Dedifferentiated amniotic fluid mesenchymal stem cell (primary cell): ENCODE results near the gene OLFML1.
A peak's percentile ranks its signal among the peaks of the same experiment; 100 is the strongest.

ENCODE experiments used
- DNase-seq: peaks from one replicate; pipeline ENCODE4 v3.0.0-alpha.2; 2016; ENCODE audit errors: extremely low spot score

OLFML1 gene

DNA sequence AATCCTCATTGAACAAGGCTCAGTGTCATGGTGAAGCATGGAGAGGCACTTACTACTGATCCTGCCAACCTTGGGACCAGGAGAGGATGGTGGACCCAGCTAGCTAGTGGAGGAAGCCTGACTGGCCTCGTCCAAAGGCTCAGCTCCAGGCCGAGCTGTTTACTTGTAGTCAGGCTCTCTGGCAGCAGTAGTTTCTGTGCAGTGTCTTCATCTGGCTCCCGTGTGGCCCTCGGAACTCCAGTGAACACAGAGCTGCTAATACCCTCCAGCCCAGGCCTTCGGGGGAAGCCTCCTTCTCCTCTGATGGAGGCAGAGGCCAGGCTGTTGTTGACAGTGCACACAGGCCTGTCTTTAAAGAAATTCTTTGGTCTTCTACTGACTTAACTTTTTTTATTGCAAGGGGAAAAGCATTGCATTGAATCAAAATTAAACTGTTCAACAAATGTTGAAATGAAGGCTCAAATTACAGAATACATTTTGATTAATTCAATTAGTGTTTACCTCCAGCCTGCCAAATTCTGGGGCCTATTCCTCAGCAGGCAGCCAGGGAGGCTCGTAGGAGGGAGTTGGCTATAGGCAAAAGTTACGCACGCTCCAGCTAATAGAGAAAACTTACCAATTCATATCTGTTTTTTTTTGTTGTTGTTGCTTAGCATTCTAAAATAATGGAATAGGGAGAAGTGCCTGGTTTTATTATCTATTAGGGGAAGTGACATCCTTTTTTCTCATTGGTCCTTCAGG is 47.3 kb downstream of the OLFML1 start:
- DNase-seq = no peak

DNA sequence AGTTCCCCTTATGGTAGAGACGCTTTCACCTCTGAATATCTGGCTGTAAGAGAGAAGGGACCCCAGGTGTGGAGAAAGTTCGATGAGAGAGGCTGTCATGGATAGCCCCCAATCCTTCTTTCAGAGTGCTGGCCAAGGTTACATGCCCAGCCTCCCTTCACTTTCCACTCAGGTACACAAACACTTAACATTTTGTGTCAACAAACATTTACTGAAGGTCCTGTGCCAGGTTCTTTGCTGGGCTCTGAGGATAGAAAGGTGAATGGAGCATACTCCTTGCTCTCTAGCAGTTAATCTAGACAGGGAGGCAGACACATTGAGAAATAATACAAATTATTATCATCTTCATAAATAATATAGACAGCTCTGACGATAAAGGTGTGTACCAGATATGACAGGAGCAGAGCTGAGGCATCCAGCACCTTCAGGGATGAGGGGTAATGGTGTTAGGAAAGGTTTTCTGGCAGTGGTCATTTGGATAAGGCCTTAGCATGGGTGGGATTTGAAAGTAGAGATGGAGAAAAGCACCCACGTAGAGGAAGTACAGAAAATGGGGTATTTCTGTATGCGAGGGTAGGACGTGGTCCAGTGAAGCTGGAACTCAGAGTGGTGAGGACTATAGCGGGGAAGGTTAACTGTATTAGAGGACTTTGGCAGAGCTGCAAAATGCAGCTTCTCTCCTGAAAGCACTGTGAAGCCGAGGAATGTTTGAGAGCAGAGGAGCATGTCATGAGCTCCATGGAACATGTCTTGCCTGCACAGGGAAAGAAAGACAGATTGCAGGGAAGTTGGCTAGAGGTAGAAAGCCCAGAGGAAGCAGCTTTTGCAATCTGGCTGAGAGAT is 48.1 kb downstream of the OLFML1 start:
- no peak for DNase-seq

- no peak for DNase-seq
Measured at GRCh38 chr11:7534042-7534378, 48.7 kb downstream of the OLFML1 start.

- no peak for DNase-seq
Measured at GRCh38 chr11:7536100-7536499, 50.8 kb downstream of the OLFML1 start.

DNA sequence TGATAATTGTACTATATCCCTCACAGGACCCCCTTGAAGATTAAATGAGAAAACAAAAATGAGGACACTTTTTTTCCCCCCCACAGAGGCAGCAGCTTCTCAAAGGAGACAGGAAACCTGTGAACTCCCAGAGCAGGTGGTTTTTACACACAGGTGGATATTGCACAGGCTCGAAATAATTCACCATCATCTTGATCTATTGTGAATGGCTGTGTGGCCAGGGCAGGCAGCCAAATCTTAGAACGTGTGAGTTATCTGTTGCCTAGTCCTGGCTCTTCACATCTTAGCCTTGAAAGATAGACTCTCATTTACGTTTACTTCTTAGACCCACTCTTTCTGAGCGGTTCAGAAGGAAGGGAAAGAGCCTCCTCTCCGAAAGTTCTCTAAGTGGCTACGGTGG is 52.0 kb downstream of the OLFML1 start:
- no peak for DNase-seq

DNA sequence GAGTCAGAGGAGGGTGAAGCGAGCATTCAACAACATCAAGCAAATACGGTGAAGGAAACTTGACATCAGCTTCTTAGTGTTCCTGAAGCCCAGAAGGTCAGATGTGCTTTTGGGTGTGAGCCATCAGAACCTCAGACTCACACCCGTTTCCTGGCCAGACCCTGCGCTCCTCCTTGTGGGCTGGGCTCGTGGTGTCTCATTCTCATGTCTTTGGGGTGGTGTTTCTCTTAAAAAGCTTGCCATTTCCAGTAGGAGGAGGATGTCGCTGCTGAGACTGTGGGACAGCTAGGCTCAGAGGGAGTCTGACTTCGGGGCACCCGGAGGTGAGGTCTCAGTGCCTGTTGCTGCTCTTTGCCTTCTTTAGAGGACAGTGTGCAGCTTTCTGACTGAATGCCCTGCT is 52.7 kb downstream of the OLFML1 start:
- DNase-seq = no peak

- DNase-seq = no peak
Measured at GRCh38 chr11:7538466-7539454, 53.5 kb downstream of the OLFML1 start.

GRCh38 chr11:7540830-7541555 is 55.7 kb downstream of the OLFML1 start:
- DNase-seq = no peak

GRCh38 chr11:7543302-7543701 is 58.0 kb downstream of the OLFML1 start:
- no peak for DNase-seq

DNA sequence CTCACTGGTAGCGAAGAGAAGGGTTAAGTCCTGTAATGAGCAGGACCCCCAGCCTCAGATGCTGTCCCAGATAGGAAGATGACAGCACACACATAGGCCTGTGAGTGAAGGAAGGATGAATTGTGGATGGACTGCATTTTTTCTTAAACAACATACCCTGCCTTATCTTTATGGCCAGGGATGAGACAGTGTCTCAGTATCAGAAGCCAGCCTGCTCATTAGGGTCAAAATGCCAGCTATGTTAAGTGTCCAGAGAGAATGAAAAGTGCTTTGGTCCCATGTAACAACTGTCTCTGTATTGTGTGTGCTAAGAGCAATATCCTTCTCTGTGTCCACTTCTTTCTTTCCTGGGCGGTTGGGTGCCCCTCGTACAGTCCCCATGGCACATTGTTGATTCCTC is 58.7 kb downstream of the OLFML1 start:
- no peak for DNase-seq

DNA sequence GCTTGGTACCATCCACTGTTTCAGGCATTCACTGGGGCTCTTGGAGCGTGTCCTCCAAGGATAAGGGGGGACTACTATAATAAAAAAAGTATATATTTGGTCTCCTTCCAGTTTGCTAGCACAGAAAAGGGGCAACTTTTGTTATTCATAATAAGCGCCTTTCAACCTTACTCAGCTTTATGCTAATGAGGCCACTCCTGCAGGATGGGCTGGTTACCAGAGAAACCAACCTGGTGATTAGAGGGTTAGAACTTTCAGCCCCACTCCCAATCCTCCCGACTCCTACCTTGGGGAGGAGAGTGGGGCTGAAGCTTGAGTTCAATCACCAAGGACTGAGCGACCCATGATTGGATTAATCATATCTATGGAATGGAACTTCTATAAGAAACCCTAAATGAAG is 60.3 kb downstream of the OLFML1 start:
- DNase-seq = no peak

- no peak for DNase-seq
Measured at GRCh38 chr11:7546324-7546791, 61.1 kb downstream of the OLFML1 start.

GRCh38 chr11:7547687-7548086 is 62.4 kb downstream of the OLFML1 start:
- no peak for DNase-seq

- no peak for DNase-seq
Measured at GRCh38 chr11:7548659-7549274, 63.5 kb downstream of the OLFML1 start.

GRCh38 chr11:7549681-7550080 is 64.4 kb downstream of the OLFML1 start:
- no peak for DNase-seq

GRCh38 chr11:7551571-7551970 is 66.3 kb downstream of the OLFML1 start:
- peak; percentile 25 for DNase-seq

GRCh38 chr11:7552666-7553065 is 67.4 kb downstream of the OLFML1 start:
- DNase-seq = no peak

- no peak for DNase-seq
Measured at GRCh38 chr11:7555052-7555699, 69.9 kb downstream of the OLFML1 start.

- no peak for DNase-seq
Measured at GRCh38 chr11:7558046-7558445, 72.7 kb downstream of the OLFML1 start.
